ENCODE measurements around the gene RESF1. TPM values are rescaled to one million over a fixed set of nuclear protein-coding genes. Genes with fewer than 3 reads are reported as not detected.
"Not testable (repeated sequence)": the region's sequence is repeated elsewhere in the genome, so short reads cannot be mapped to it uniquely, and the experiment has no call there.

RESF1 gene
- total RNA-seq, 3 donors from 2014 or later: 75.0 to 123 (median 99.6) TPM

DNA sequence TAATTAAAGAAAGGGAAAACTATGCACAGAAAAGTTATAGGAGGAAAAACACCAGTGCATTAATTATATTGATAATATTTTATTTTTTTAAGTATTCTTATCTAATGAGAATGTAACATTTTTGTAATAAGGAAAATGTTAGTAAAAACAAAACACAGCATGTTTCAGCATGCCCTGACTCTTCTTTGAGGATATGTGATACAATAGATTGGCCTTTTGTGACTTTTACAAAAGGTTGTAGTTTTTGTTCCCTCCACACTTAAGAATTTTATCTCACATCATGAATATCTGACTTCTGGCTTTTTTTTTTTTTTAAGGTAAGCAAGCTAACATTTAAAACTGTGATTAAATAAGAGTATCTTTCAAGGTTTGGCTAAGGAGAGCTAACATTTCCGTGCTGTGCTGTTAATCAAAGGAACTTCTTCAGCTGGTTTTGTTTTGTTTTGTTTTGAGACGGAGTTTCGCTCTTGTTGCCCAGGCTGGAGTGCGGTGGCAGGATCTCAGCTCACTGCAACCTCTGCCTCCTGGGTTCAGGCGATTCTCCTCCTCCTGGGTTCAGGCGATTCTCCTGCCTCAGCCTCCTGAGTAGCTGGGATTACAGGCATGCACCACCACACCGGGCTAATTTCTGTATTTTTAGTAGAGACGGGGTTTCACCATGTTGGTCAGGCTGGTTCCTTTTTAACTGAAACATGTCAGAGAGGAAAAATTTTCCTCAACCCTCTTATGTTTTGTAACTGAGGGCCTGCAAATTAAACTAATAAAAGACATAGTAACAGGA, 30.8 kb upstream of the RESF1 start:
- H3K4me3 ChIP-seq: no peak overlapping the region

DNA sequence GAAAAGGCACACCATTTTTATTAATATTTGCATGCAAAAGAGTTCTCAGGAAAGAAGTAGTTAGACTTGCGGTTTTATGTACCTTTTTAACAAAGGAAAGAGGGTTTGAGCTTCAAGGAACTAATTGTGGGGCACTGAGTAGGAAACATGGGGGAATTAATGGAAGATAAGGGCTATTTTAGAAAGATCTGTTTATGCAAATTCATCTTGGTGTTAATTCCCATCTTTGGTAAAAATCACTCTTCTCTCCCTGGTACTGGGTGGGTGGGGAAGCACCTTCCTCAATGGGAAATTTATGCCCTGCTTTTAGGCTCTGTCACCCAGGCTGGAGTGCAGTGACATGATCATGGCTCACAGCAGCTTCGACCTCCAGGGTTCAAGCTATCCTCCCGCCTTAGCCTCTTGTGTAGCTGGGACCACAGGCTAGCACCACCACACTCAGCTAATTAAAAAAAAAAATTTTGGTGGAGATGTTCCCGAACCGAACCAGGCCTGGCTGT, 30.1 kb upstream of the RESF1 start:
- H3K27ac ChIP-seq: no peak overlapping the region
- no peak overlapping the region for H3K4me3 ChIP-seq
- TF ChIP-seq POLR2A (IDR thresholded peaks at IDR 0.05): no peak
- no peak for TF ChIP-seq POLR2AphosphoS5 (IDR thresholded peaks at IDR 0.05)
- TF ChIP-seq, protein P1, sequence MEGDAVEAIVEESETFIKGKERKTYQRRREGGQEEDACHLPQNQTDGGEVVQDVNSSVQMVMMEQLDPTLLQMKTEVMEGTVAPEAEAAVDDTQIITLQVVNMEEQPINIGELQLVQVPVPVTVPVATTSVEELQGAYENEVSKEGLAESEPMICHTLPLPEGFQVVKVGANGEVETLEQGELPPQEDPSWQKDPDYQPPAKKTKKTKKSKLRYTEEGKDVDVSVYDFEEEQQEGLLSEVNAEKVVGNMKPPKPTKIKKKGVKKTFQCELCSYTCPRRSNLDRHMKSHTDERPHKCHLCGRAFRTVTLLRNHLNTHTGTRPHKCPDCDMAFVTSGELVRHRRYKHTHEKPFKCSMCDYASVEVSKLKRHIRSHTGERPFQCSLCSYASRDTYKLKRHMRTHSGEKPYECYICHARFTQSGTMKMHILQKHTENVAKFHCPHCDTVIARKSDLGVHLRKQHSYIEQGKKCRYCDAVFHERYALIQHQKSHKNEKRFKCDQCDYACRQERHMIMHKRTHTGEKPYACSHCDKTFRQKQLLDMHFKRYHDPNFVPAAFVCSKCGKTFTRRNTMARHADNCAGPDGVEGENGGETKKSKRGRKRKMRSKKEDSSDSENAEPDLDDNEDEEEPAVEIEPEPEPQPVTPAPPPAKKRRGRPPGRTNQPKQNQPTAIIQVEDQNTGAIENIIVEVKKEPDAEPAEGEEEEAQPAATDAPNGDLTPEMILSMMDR (IDR thresholded peaks at IDR 0.05): no peak
- no peak for DNase-seq (ENCODE audit: low spot score in 2 of 2)
- H3K4me1 ChIP-seq: no peaks in the 10 kb centered on the region
- H3K27me3 ChIP-seq: no peaks in the 10 kb centered on the region
- no peaks in the 10 kb centered on the region for H3K36me3 ChIP-seq
- peaks cover 0 to 3% of the 10 kb centered on the region in 2 donors for H3K9me3 ChIP-seq
- intact Hi-C loops (cut with DNase I; ENCODE audit: low total_unique reads): no loop called here

More for the DNA sequence above, 30.8 kb upstream of the RESF1 start:
- DNase-seq (ENCODE audit: low spot score in 2 of 2): no peak
- TF ChIP-seq, protein P1 (IDR thresholded peaks at IDR 0.05): no peak
- Histone ChIP-seq H3K27ac (no peak overlapping the region), H3K27me3 (no peaks in the 10 kb centered on the region), H3K4me1 (no peaks in the 10 kb centered on the region), H3K36me3 (no peaks in the 10 kb centered on the region), H3K9me3 (peaks cover 4 to 5% of the 10 kb centered on the region in 2 donors)
- intact Hi-C loops (cut with DNase I; ENCODE audit: low total_unique reads): no loop called here

DNA sequence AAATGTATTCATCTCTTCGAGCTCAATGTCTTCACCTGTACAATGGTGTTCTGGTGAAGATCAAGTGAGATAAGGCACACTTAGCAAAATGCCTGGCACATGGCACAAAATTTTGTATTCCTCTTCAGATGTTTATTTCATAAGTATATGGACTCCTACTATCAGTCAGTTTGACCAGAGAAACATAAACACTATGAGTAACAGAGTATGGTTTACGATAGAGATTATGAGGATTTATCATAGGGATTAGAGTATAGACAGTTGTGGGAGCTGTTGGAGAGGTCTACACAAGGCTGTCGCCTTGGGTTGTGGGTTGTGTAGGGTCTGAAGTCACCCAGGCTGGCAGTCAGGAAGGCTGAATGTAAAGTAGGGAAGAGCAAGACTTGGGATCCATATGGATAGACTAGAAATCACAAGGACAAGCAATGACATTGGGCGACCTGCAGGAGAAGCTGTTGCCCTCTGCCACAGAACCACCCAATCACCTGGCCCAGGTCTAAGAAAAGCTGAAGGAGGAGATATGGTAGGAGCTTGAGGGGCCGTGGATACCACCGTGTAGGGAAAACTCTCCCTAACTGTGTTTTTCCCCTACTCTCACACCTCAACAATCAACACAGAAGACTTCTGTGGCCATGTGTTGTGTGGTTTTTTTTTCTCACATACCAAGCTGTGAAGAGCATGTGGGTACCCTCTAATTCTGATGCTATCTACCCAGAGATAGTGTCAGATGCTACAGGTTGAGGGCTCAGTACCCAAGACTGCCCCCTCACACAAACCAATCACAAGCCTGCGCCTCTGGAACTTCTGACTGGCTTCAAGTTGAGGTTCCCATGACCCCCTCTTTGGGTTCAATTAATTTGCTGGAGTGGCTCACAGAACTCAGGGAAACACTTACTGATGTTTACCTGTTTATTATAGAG, 27.2 kb upstream of the RESF1 start:
- no peak for DNase-seq (ENCODE audit: low spot score in 2 of 2)
- TF ChIP-seq, protein P1 (IDR thresholded peaks at IDR 0.05): no peak
- TF ChIP-seq POLR2A (IDR thresholded peaks at IDR 0.05): no peak
- no peak for TF ChIP-seq POLR2AphosphoS5 (IDR thresholded peaks at IDR 0.05)
- Histone ChIP-seq H3K4me1 (no peaks in the 10 kb centered on the region), H3K4me3 (no peak overlapping the region), H3K27me3 (no peaks in the 10 kb centered on the region), H3K27ac (no peak overlapping the region), H3K36me3 (no peaks in the 10 kb centered on the region), H3K9me3 (peaks cover 0 to 3% of the 10 kb centered on the region in 2 donors)
- intact Hi-C loops (cut with DNase I; ENCODE audit: low total_unique reads): no loop called here

DNA sequence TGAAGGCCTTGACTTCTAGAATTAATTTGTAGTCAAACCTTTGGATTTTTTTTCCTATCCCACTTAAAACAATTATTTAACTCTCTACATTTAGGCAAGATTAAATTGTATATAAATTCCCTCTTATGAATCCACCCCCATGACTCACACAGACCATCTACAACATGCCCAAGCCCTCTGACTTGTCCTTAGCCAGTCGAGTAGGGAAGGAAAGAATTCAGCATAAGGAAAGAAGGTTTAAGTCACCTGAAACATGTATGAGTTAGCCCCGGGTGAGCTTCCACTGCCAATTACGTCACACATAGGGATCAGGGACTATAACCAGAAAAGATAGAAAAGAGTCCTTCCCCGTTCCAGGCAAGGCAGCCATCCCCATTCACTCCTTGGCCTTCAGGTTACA, 14.9 kb upstream of the RESF1 start:
- Histone ChIP-seq H3K27ac (no peak overlapping the region), H3K27me3 (no peaks in the 10 kb centered on the region), H3K4me1 (no peaks in the 10 kb centered on the region), H3K9me3 (no peaks in the 10 kb centered on the region), H3K36me3 (no peaks in the 10 kb centered on the region), H3K4me3 (no peak overlapping the region)
- intact Hi-C loops (cut with DNase I; ENCODE audit: low total_unique reads): no loop called here
- TF ChIP-seq POLR2AphosphoS5 (IDR thresholded peaks at IDR 0.05): no peak
- TF ChIP-seq POLR2A (IDR thresholded peaks at IDR 0.05): no peak
- TF ChIP-seq, protein P1 (IDR thresholded peaks at IDR 0.05): no peak
- no peak for DNase-seq (ENCODE audit: low spot score in 2 of 2)

DNA sequence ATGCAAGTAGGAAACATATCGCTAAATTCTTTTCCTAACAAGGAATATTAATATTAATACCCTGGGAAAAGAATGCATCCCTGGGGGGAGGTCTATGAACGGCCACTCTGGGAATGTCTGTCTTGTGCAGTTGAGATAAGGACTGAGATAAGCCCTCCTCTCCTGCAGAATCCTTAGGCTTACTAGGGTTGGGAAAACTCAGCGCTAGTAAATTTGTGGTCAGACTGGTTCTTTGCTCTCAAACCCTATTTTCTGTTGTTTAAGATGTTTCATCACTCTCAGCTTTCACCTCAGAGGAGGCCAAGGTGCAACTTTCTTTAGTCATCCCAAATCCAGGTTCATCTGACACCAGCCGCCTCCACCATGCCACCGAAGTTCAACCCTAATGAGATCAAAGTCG, 11.2 kb upstream of the RESF1 start:
- no peaks in the 10 kb centered on the region for H3K36me3 ChIP-seq
- DNase-seq (ENCODE audit: low spot score in 2 of 2): no peak
- no peak overlapping the region for H3K4me3 ChIP-seq
- no peaks in the 10 kb centered on the region for H3K4me1 ChIP-seq
- intact Hi-C loops (cut with DNase I; ENCODE audit: low total_unique reads): no loop called here
- no peak overlapping the region for H3K27ac ChIP-seq
- no peaks in the 10 kb centered on the region for H3K27me3 ChIP-seq
- peaks cover 0 to 5% of the 10 kb centered on the region in 2 donors for H3K9me3 ChIP-seq
- TF ChIP-seq POLR2A (IDR thresholded peaks at IDR 0.05) (no peak), POLR2AphosphoS5 (IDR thresholded peaks at IDR 0.05) (no peak)
- TF ChIP-seq, protein P1 (IDR thresholded peaks at IDR 0.05): no peak

DNA sequence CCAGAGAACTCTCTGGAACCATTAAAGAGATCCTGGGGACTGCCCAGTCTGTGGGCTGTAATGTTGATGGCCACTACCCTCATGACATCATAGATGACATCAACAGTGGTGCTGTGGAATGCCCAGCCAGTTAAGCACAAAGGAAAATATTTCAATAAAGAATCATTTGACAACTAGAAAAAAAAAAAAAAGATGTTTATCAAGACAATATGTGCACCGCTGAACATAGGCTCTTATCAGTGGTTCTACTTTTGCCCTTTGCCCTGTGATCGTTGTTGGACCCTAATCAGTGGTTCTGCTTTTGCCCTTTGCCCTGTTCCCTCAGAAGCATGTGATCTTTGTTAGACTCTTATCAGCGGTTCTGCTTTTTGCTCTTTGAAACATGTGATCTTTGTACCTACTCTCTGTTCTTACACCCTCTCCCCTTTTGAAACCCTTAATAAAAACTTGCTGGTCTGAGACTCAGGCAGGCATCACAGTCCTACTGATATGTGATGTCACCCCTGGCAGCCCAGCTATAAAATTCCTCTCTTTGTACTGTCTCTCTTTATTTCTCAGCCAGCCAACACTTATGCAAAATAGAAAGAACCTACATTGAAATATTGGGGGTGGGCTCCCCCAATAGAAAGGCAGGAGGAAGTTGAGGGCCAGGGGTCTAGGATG, 10.4 kb upstream of the RESF1 start:
- H3K36me3 ChIP-seq; intact Hi-C loops (cut with DNase I; ENCODE audit: low total_unique reads): not testable (repeated sequence)

More for the DNA sequence above, 10.4 kb upstream of the RESF1 start:
- not testable (repeated sequence) for H3K4me3 ChIP-seq; H3K27me3 ChIP-seq; H3K4me1 ChIP-seq; H3K9me3 ChIP-seq; H3K27ac ChIP-seq; DNase-seq (ENCODE audit: low spot score in 2 of 2)
